Left renal cortex interstitium (tissue), 4 donors: ENCODE results near the gene SPAG9. TPM values are rescaled to one million over a fixed set of nuclear protein-coding genes. Genes with fewer than 3 reads are reported as not detected.
"Not testable (repeated sequence)": the region's sequence is repeated elsewhere in the genome, so short reads cannot be mapped to it uniquely, and the experiment has no call there.

ENCODE experiments used
- DNase-seq, 4 donors: peaks; one replicate each; pipeline ENCODE4 v3.0.0-alpha.2; 2013; ENCODE audit warnings: low read depth in 4 of 4, low spot score in 2 of 4, missing footprints in 1 of 4
- polyA plus RNA-seq, 4 donors: library from polyadenylated mRNA; unstranded; fragments of 120-200 nt; gene quantifications; one replicate each; pipeline ENCODE4 v1.2.1, GENCODE V29; 2013; ENCODE audit not compliant: insufficient read length in 4 of 4

Gene SPAG9
- polyA plus RNA-seq, 4 donors, result 76.5 to 136 (median 106) TPM

- no peak for DNase-seq
Observed at GRCh38 chr17:50944054-50944901, 176.4 kb downstream of the SPAG9 start.

- no peak for DNase-seq
Observed at GRCh38 chr17:50943575-50943933, 177.1 kb downstream of the SPAG9 start.

GRCh38 chr17:50941676-50942048 is 179.0 kb downstream of the SPAG9 start:
- not testable (repeated sequence) for DNase-seq

DNA sequence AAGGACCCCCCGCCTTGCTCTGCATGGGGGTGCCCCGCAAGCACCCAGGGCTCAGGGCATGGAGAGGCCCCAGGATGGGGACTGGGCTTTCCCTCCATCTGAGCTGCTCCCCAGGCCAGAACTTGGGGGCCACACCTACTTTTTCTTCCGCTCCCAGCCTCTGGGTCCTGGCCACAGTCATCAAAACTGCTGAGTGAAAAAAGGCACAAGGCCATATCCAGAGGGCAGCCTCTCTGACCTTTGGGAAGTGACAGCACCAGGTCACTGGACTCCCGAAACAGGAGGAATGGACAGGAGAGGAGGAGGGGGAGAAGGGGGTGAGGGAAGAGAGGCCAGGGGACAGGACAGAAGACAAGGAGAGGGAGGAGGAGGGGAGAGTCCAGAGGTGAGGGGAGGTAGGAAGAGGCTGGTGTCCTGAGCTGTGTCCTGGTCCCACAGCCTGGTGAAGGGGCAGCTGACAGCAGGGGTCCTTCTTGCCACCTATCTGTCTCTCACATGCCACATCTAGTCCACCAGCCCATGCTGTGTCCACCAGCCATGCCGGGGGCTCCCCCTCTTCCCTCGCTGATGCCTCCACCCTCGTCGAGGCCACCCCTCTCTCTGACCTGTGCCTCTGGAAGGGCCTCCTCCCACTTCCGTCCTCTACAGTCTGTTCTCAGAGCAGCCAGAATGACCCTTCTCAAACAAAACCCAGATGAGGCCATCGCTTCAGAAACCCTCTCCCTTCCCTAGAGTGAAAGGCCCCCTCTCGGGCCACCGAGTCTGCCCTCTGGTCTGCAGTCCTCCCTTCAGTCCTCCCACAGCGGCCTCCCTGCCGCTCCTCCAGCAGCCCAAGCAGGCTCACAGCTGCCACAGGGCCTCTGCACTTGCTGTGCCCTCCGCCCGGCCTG is 180.6 kb downstream of the SPAG9 start:
- no peak for DNase-seq

DNA sequence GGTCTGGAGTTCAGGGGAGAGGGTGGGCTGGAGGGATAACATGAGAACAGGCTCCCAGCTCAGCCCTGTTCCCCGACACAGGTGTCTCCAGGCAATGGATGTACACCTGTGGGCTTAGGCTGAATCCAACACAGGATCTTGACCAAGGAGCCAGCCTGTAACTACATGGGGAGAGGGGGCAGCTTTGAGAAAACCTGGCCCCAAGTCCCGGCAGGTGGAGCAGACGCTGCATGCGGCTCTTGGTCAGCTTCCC is 181.2 kb downstream of the SPAG9 start:
- DNase-seq, result no peak

DNA sequence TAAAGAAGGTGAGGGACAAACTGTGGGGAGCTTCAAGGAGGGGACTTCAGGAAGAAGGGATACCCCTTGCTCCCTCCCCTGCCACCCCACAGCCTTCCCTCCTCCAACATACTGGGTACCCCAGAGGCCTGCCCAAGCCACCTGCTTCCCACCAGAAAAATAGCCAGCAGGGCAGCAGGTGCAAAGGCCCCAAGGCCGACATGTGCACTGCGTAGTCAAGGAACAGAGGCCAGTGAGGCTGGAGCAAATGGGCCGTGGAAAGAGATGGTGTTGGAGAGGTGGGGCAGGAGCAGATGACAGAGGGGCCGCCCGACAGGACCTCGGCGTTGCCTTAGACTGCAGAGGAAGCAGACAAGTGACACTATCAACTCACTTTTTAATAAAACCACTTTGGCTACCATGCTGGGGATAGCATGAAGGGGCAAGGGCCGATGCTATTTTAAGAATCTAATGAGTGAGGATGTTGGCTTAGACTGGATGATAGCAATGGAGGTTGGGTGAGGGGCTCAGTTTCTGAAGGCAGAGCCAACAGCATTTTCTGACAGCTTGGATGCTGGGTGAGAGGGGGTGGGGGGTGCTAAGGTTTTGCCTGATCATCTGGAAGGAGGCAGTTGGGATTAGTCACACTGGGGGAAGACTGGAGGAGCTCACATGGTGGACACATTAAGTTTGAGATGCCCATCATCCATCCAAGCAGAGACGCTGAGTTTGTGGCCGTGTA is 181.7 kb downstream of the SPAG9 start:
- DNase-seq, result no peak

- DNase-seq, result no peak
Observed at GRCh38 chr17:50935996-50936266, 184.7 kb downstream of the SPAG9 start.

- no peak for DNase-seq
Observed at GRCh38 chr17:50935221-50935995, 185.3 kb downstream of the SPAG9 start.

- DNase-seq, result no peak
Observed at GRCh38 chr17:50934672-50935220, 185.9 kb downstream of the SPAG9 start.

DNA sequence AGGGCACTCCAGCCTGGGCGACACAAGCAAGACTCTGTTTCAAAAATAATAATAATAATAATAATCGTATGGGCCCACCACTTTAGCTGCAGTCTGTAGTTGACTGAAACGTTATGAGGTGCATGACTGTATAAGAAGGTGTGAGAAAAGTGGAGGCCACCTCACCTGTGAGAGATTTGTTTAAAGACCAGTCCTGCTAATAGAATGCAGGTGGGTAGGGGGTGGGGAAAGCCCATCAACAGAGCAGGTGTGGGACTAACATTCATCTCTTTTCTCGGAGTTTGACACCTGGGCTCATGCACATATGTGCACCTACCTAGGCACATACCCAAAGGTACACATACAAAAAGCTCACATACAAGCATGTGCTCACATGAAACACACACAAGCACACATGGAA is 186.5 kb downstream of the SPAG9 start:
- no peak for DNase-seq

DNA sequence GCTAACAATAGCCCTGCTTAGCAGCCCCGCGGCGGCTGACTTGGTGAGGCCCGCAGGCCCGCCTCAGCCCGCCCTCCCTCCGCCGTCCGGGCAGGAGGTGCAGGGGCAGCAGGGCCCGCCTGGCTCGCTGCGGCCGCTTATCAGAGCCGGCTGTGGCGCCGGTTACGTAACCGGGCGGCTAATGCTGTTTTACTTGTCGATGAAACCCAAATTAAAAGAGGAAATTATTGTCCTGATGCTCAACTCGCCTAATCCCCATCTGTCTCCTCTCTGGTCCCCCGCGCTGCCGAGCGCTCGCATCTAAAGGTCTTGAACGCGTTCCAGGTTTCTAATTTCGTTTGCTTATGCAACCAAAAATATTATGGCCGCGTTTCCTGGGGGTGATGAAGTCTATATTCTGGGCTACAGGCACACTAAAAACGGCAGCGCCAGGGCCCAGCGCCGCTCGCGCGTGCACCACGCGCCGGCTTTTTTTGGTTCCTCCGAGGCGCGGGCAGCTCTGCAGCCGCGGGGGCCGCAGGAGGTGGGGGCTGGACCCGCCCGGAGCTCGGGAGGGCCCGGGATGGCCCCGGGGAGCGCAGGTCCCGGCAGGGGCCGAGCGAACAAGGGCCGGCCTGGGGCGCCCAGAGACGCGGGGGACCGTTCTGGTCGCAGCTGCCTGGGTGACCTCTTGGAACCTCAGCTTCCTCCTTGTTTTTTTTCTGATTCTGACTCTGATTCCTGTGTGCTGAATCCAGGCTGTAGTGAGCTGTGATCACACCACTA is 189.3 kb downstream of the SPAG9 start:
- no peak for DNase-seq

- DNase-seq, result no peak
Observed at GRCh38 chr17:50928646-50929045, 192.0 kb downstream of the SPAG9 start.

- no peak for DNase-seq
Observed at GRCh38 chr17:50927287-50927686, 193.4 kb downstream of the SPAG9 start.

DNA sequence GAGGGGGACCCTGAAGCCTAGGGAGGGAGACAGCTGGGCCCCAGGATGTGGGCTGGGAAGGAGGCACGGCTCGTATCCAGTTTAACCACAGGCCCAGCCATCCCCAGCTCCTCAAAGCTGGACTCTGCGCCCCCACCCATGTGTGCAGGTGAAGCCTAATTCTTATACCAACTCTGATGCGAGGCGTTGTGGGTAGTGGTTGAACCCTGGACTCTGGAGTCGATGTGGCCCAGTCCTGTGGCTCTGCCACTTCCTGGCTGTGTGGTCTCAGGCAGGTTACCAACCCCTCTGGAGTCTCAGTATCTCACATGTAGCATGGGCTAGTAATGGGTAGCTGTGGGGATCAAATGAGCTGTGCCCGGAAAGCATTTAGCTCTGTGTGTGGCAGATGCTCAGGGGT is 194.1 kb downstream of the SPAG9 start:
- DNase-seq, result no peak

GRCh38 chr17:50925296-50925891 is 195.3 kb downstream of the SPAG9 start:
- DNase-seq, result no peak

- no peak for DNase-seq
Observed at GRCh38 chr17:50924800-50925199, 195.9 kb downstream of the SPAG9 start.

GRCh38 chr17:50924300-50924699 is 196.4 kb downstream of the SPAG9 start:
- no peak for DNase-seq

DNA sequence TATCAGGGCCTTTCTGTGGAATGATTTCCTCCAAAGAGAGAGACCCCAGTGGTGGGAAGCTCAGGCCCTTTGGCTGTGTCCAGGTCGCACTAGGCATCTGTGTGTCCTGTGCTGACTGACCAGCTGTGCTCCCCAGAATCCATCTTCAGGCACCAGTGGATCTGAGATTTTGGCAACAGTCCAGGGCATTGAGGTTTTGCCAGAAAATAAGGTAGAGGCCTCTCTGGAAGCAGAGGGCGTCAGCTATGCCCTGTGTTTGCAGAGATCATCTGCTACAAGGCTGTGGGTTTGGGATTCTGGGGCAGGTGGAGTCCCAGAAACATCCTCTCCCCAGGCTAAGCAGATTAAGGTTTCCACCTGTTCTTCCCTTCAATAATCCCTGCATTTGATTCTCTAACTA is 197.1 kb downstream of the SPAG9 start:
- DNase-seq, result no peak

GRCh38 chr17:50922721-50923405 is 197.8 kb downstream of the SPAG9 start:
- no peak for DNase-seq
